VCaP (cell line): ENCODE data around the gene SLC25A4.
"Not testable (repeated sequence)": the region's sequence is repeated elsewhere in the genome, so short reads cannot be mapped to it uniquely, and the experiment has no call there.

Source experiments
- H3K27ac ChIP-seq: fragments of 450-650 bp; 2 replicates; pipeline ENCODE4 v1.5.1; 2017
- CTCF ChIP-seq: fragments of 450-650 bp; conservative IDR thresholded peaks from 2 replicates; pipeline ENCODE4 v1.5.1; 2017; ENCODE audit warnings: mild to moderate bottlenecking, moderate library complexity

The SLC25A4 gene

GRCh38 chr4:185112104-185112503 is 31.0 kb upstream of the SLC25A4 start:
- no peak for TF ChIP-seq CTCF
- no peak overlapping the region for H3K27ac ChIP-seq

- no peak overlapping the region for H3K27ac ChIP-seq
- TF ChIP-seq CTCF, result no peak
These were observed 29.7 kb upstream of the SLC25A4 start for GRCh38 chr4:185113340-185113739.

- no peak overlapping the region for H3K27ac ChIP-seq
- no peak for TF ChIP-seq CTCF
These were observed 27.2 kb upstream of the SLC25A4 start for GRCh38 chr4:185115827-185116232.

- H3K27ac ChIP-seq, result no peak overlapping the region
- TF ChIP-seq CTCF, result no peak
These were observed 25.6 kb upstream of the SLC25A4 start for GRCh38 chr4:185117300-185117934.

GRCh38 chr4:185118876-185119275 is 24.2 kb upstream of the SLC25A4 start:
- no peak overlapping the region for H3K27ac ChIP-seq
- no peak for TF ChIP-seq CTCF

GRCh38 chr4:185119467-185119866 is 23.6 kb upstream of the SLC25A4 start:
- H3K27ac ChIP-seq, result not testable (repeated sequence)

- no peak for TF ChIP-seq CTCF
- no peak overlapping the region for H3K27ac ChIP-seq
These were observed 23.0 kb upstream of the SLC25A4 start for GRCh38 chr4:185119927-185120630.

- no peak for TF ChIP-seq CTCF
- no peak overlapping the region for H3K27ac ChIP-seq
These were observed 22.5 kb upstream of the SLC25A4 start for GRCh38 chr4:185120631-185120946.
